Activated CD8-positive, alpha-beta memory T cell treated with anti-CD3 and anti-CD28 coated beads, Interleukin-2, amount 50 U/mL, for 24 hours (primary cell): ENCODE measurements around the gene REEP6.
"Not testable (repeated sequence)": the region's sequence is repeated elsewhere in the genome, so short reads cannot be mapped to it uniquely, and the experiment has no call there.

ENCODE experiments used
- DNase-seq: peaks from one replicate; pipeline ENCODE4 v3.0.0-alpha.2; 2020; ENCODE audit errors: extremely low read depth

The REEP6 gene

DNA sequence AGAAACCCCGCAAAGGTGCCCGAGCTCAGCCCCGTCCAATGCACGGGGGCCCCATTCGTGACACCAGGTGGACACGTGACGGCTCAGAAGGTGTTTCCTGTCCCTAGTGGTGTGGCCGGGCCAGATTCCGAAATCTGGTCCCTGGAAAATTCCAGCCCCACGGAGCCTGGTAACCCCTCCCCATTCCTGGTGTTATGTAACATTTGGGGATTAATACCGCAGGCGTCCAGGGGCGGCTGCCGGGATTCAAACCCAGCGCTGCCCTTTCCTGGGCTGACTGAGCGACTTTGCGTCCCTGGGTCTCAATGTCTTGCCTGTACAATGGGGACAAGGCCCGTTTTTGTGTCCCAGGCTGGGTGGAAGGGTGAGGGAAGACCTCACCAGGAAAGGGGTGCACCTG lies 31.9 kb downstream of the REEP6 start:
- no peak for DNase-seq

DNA sequence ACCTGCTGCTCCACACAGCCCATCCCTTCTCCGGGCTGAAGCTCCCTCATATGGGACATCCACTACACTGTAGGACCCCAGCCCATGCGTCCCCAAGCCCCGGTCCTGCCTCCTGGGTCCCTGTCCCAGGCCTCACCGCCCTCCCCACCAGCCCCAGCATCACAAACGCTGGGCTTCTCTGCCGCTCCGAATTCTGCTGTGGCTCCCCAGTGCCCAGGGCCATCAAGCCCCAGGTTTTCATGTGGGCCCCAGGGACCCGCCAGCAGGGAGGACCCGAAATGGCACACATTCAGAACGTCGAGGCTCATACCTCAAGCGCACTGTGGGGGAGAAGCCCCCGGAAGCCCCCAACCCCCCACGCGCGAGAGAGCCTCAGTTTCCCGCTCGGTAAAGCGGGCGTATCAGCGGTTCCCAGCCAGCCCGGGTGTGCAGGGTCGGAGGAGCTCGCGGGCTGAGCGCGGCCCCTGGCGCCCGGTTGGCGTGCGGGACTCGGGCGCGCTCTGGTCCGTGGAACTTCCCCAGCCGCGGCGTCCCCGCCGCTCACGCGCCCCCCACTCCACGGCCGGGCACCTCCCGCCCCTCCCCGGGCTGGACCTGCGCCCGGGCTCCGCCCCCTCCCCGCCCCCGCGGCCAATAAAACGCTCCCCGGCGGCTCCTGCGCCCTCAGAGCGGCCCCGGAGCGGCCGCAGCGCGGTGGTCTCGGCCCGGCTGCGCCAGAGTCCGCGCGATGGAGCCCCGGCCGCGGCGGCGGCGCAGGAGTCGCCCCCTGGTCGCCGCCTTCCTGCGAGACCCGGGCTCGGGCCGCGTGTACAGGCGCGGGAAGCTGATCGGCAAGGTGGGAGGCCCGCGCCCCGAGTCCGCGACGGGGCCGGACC lies 32.7 kb downstream of the REEP6 start, which contains the start of gene PLK5:
Gene PLK5 (plus strand): TSS at position 666 of the 875 bp plus-strand sequence. CDS start 2,920 bp downstream, outside the sequence.
- no peak for DNase-seq

- DNase-seq: no peak
Observed at GRCh38 chr19:1524287-1524971, 33.4 kb downstream of the REEP6 start.

DNA sequence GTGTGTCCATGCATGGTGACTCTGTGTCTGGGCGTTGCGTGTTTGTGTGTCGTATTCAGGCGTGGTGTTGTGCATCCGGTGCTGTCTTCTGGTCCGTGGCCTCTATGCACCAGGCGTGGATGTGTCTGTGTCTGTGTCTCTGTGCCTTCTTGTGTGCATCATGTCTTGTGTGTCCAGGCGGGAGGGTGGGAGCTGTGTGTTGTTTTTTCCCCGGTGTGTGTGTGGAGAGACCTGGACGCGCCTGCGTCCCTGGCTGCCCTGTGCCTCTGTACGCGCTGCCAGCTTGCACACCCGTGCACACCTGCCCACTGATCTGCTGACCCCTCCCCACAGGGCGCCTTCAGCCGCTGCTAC lies 34.0 kb downstream of the REEP6 start:
- no peak for DNase-seq

DNA sequence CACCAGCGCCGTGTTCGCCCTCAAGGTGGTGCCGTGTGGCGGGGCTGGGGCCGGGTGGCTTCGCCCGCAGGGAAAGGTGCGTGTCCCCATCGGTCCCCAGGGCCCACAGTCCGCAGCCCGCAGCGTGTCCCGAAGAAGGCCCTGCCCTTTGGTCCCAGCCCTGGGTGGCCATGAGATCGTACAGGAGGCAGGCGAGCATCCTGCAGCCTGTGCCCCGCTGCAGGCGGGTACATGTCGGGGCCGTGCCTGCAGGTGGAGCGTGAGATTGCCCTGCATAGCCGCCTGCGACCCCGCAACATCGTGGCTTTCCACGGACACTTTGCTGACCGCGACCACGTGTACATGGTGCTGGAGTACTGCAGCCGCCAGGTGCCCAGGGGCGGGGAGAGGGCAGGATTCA lies 34.4 kb downstream of the REEP6 start:
- DNase-seq: no peak

- DNase-seq: no peak
Observed at GRCh38 chr19:1526066-1526778, 35.2 kb downstream of the REEP6 start.

DNA sequence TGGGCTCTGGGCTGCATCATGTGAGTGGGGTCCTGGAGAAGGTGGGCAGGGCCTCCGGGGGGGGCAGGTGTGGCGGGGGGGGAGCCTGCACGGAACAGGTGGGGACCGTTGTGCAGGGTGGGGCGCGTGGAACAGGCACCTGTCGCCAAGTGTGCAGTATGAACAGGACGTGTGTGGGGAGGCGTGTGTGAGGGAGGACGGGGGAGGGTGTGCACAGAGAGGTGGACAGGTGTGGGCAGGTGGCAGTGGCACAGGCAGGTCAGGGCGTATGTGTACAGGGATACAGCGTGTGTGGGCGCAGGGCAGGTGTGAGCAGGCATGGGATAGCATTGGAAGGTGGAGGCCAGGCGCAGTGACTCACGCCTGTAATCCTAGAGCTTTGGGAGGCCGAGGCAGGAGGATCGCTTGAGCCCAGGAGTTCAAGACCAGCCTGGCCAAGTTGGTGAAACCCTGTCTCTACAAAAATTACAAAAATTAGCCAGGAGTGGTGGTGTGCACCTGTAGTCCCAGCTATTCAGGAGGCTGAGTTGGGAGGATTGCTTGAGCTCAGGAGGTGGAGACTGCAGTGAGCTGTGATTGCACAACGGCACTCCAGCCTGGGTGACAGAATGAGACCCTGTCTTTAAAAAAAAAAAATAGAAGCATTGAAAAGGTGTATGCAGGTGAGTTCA lies 36.1 kb downstream of the REEP6 start:
- no peak for DNase-seq

DNA sequence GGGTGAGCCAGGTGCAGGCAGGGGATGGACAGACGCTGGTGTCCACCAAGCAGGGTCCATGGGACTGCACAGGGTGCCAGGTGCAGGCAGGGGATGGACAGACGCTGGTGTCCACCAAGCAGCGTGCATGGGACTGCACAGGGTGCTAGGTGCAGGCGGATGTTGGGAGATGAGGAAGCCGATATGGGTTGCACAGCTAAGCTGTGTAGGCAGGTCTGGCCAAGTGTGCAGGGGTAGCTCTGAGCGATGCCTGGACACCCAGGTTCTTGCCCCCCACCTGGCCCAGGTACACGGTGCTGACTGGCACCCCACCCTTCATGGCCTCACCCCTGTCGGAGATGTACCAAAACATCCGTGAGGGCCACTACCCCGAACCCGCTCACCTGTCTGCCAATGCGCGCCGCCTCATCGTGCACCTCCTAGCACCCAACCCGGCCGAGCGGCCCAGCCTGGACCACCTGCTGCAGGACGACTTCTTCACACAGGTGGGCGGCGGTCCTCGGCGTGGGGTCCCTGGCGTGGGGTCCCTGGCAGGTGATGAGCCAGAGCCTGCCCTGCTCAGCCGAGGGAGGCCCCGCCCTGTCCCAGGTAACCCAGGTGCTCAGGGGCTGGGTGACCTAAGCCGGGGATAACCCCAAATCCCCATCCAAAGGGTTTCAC lies 36.8 kb downstream of the REEP6 start:
- DNase-seq: no peak

DNA sequence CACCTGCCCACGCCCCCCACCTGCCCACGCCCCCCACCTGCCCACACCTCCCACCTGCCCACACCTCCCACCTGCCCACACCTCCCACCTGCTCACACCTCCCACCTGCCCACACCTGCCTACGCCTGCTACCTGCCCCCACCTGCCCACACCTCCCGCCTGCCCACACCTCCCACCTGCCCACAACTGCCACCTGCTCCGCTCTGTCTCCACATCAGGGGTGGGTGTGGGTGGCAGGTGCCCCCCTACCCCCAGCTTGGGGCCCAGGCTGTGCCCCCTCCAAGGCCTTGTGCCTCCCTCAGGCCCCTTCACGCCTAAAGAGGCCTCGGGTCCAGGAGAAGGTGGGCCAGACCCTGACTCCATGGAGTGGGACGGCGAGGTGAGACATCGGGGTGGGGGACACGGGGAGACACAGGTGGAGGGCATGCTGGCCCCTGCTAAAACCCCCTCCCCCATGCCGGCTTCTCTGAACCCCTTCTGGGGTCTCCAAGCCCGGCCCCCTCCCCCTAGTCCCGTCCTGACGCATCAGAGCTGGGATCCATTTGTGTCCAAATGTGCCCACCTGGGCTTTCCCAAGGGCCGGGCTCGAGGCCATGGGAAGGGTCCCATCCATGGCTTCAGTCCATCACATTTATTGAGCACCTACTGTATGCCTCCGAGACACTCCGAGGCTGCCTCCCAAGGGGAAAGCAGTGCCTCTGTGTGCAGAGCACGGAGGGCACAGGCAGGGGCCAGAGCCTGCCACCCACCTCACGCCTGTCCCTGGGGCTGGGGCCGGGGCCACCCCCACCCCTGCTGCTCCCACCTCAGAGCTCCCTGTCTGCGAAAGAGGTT lies 37.8 kb downstream of the REEP6 start:
- DNase-seq: no peak

DNA sequence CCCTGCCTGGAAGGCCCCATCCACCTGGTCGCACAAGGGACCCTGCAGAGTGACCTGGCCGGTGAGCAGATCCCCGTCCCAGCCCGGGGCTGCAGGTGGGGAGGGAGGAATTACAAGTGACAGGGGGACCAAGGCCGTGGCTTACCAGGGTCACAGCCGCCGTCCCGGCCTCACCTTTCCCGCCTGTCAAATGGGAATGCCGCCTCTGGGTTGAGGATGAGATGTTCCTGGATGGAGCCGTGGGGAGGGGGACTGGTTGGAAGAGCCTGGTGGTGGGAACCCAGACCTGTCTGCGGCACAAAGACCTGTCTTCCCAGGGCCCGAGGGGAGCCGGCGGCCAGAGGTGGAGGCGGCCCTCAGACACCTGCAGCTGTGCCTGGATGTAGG lies 38.4 kb downstream of the REEP6 start:
- DNase-seq: no peak

GRCh38 chr19:1530856-1531255 lies 39.9 kb downstream of the REEP6 start:
- DNase-seq: not testable (repeated sequence)

- DNase-seq: no peak
Observed at GRCh38 chr19:1531587-1531986, 40.6 kb downstream of the REEP6 start.

DNA sequence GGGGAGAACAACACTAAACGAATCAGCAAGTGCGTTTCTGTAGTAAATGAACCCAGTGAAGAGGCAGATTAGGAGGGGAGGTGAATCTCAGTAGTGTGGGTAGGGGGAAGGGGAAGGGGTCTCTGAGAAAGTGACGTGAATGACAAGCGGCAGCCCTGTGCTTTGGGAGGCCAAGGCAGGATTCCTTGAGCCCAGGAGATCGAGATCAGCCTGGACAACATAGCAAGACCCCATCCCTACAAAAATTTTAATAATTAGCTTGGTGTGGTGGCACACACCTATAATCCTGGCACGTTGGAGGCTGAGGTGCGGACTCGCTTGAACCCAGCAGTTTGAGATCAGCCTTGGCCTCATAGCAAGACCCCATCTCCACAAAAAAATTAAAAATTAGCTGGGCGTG lies 41.0 kb downstream of the REEP6 start:
- no peak for DNase-seq

- DNase-seq: no peak
Observed at GRCh38 chr19:1533510-1534150, 42.6 kb downstream of the REEP6 start.

DNA sequence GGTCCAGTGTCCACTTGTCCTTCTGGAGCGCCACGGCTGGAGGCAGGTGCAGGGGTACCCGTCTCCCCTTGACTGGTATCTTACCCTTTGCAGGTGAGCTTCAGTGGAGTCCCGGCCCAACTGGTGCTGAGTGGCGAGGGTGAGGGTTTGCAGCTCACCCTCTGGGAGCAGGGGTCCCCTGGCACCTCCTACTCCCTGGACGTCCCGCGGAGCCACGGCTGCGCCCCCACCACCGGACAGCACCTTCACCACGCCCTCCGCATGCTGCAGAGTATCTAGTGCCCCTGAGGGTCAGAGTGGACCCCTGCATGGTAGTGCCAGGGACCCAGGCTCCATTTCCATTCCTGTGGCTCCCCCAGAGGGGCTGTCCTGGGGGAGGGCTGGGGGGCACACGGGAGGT lies 44.0 kb downstream of the REEP6 start:
- DNase-seq: no peak

DNA sequence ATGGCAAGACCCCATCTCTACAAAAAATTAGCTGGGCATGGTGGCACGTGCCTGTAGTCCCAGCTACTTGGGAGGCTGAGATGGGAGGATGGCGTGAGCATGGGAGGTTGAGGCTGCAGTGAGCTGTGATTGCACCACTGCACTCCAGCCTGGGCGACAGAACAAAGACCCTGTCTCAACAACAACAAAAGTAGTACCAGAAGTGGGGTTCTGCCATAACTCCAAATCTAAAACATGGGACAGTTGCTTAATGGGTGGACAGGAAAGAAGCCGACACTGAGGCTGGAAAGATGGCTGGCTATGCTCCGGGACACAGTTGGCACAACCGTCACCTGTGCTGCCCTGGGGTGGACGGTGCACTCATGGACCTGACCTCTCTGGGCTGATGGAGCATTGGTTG lies 44.7 kb downstream of the REEP6 start:
- DNase-seq: not testable (repeated sequence)

DNA sequence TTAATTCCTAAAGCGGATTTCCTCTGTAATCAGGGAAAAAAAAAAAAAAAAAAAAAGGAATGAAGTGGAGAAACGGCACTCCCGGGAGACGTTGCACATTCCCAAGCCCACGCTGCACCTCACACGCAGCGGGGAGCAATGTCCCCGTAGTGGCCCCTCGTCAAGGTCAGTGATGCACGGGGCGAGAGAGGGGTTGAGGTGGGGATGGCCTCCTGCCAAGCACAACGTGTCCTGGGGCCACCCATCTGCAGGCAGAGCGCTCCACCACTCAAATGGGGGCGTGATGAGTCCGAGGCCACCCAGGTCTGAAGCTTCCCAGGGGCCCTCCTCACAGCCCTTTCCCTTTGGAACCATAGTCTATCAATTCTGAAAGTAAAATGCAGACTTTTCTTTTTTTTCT lies 48.0 kb downstream of the REEP6 start:
- DNase-seq: no peak

DNA sequence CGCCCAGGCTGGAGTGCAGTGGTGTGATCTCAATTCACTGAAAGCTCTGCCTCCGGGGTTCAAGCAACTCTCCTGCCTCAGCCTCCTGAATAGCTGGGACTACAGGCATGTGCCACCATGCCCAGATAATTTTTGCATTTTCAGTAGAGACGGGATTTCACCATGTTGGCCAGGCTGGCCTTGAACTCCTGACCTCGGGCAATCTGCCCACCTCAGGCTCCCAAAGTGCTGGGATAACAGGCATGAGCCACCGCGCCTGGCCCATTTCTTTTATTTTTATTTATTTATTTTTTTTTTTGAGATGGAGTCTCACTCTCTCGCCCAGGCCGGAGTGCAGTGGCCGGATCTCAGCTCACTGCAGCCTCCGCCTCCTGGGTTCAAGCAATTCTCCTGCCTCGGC lies 48.8 kb downstream of the REEP6 start:
- DNase-seq: not testable (repeated sequence)

DNA sequence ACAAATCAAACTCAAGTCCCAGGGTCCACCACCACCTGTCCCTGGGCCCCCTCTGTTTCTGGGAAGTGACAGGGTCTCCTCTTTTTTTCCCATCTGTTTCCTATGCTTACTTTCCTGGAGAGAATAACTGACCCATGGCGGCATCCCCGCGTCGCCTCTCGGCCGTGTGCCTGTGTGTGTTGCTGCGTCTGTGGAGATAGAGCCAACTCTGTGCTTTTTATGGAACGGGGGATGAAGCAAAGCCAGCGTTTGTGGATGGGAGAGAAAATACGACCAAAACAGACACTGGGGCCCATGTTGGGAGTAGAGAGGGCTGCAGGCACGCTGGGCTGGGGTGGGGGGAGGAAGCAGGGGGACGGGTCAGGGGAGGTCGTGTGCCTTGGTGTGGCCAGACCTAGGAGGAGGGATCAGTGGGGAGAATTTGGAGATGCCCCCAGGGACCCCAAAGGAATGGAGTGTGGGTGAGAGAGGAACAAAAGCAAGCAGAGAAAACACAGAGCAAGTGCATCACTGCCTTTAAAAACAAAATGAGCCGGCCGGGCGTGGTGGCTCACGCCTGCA lies 49.5 kb downstream of the REEP6 start:
- no peak for DNase-seq
